CD4-positive, alpha-beta T cell treated with Interleukin-6 at 100 ng/mL for 8 hours (primary cell): ENCODE data around the gene CYB5D1.
"Not testable (repeated sequence)": the region's sequence is repeated elsewhere in the genome, so short reads cannot be mapped to it uniquely, and the experiment has no call there.

Source experiments
- DNase-seq: peaks from one replicate; pipeline ENCODE4 v3.0.0-alpha.2; 2020; ENCODE audit warnings: mixed read lengths, low spot score

CYB5D1 gene

GRCh38 chr17:7857713-7858521 is at the start of gene CYB5D1:
Gene CYB5D1 (plus strand): TSS chr17:7858003. CDS start chr17:7858135, 132 bp downstream.
- peak; percentile 90 for DNase-seq

- no peak for DNase-seq
Observed at GRCh38 chr17:7809086-7809790, 48.6 kb upstream of the CYB5D1 start.

GRCh38 chr17:7809791-7810343 is 47.9 kb upstream of the CYB5D1 start:
- DNase-seq: not testable (repeated sequence)

GRCh38 chr17:7811251-7811650 is 46.6 kb upstream of the CYB5D1 start:
- DNase-seq: no peak

- DNase-seq: no peak
Observed at GRCh38 chr17:7814969-7815368, 42.8 kb upstream of the CYB5D1 start.

- no peak for DNase-seq
Observed at GRCh38 chr17:7816926-7817642, 40.7 kb upstream of the CYB5D1 start.

GRCh38 chr17:7817643-7817964 is 40.2 kb upstream of the CYB5D1 start:
- DNase-seq: no peak

GRCh38 chr17:7818026-7818425 is 39.8 kb upstream of the CYB5D1 start:
- DNase-seq: no peak

- DNase-seq: no peak
Observed at GRCh38 chr17:7818746-7819645, 38.8 kb upstream of the CYB5D1 start.

- no peak for DNase-seq
Observed at GRCh38 chr17:7820231-7820630, 37.6 kb upstream of the CYB5D1 start.

- DNase-seq: no peak
Observed at GRCh38 chr17:7822126-7822525, 35.7 kb upstream of the CYB5D1 start.

- no peak for DNase-seq
Observed at GRCh38 chr17:7823581-7824001, 34.2 kb upstream of the CYB5D1 start.

GRCh38 chr17:7824021-7824924 is 33.5 kb upstream of the CYB5D1 start:
- DNase-seq: no peak

GRCh38 chr17:7825206-7825990 is 32.4 kb upstream of the CYB5D1 start:
- DNase-seq: no peak

GRCh38 chr17:7830616-7831015 is 27.2 kb upstream of the CYB5D1 start:
- DNase-seq: no peak

- DNase-seq: no peak
Observed at GRCh38 chr17:7831233-7831632, 26.6 kb upstream of the CYB5D1 start.

- no peak for DNase-seq
Observed at GRCh38 chr17:7832431-7832830, 25.4 kb upstream of the CYB5D1 start.

GRCh38 chr17:7833011-7833794 is 24.6 kb upstream of the CYB5D1 start:
- DNase-seq: no peak
